IPS DF 6.9 (cell line): ENCODE results near the gene RPS6KB2.
"Not testable (repeated sequence)": the region's sequence is repeated elsewhere in the genome, so short reads cannot be mapped to it uniquely, and the experiment has no call there.

Experiments
- DNase-seq: peaks from one replicate; pipeline ENCODE4 v3.0.0-alpha.2; 2013; ENCODE audit warnings: low read depth, low spot score
- H3K27ac ChIP-seq: one replicate; pipeline ENCODE4 v1.5.1; 2013; ENCODE audit warnings: low read length, control low read depth
- H3K27me3 ChIP-seq: 2 replicates; pipeline ENCODE4 v1.6.1; 2013; ENCODE audit warnings: mild to moderate bottlenecking, low read length; ENCODE audit not compliant: control insufficient read depth, insufficient read depth
- H3K36me3 ChIP-seq: 2 replicates; pipeline ENCODE4 v1.6.1; 2013; ENCODE audit warnings: low read length; ENCODE audit not compliant: control insufficient read depth, insufficient read depth
- H3K4me1 ChIP-seq: 2 replicates; pipeline ENCODE4 v1.6.1; 2013; ENCODE audit warnings: low read length; ENCODE audit not compliant: control insufficient read depth, insufficient read depth
- H3K4me3 ChIP-seq: 2 replicates; pipeline ENCODE4 v1.5.1; 2013; ENCODE audit warnings: mild to moderate bottlenecking, low read length
- H3K9me3 ChIP-seq: 2 replicates; pipeline ENCODE4 v1.6.1; 2013; ENCODE audit warnings: low read length, inconsistent platforms; ENCODE audit not compliant: control insufficient read depth, insufficient read depth
- WGBS: extraction: QIAGEN DNeasy Blood & Tissue Kit; methylation state at CpG from one replicate; pipeline ENCODE4 v1.1.7; 2013; ENCODE audit warnings: mixed read lengths, missing lambda C conversion rate; ENCODE audit not compliant: insufficient read length, insufficient coverage; 5-methylcytosine and 5-hydroxymethylcytosine counted together

The RPS6KB2 gene

DNA sequence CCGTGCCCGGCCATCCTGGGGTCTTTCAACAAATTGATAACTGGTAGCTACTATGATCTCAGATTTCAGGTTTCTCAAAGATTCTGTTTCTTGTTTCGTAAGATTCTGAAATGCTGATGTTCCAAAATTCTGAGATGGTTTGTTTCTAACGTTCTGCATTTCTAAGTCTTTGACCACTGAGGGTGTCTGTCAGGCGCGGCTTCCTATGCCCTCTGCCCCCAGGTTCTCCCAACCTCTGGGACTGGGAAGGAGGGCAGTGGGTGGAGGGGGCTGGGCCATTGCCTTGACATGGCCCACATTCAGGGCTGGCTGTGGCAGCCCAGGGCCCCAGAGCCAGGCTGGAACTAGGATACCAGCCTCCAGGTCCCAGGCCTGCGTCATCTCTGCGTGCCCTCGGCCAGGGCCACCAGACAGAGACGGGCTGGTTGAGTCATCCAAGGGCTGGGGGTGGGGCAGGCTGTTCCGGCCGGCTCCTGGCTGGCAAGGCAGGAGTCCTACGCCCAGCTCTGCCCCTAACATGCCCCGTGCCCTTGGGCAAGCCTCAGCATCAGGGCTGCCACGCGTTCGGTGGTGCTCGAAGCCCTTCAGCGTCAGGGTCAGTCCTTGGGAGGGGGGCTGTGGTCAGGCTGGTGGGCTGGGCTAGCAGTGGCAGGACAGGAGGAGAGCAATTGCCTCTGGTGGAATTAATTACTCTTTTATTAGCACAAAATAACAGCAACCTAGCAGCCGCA, 35.6 kb downstream of the RPS6KB2 start:
- DNase-seq: no peak
- Histone ChIP-seq H3K4me3 (no peak overlapping the region), H3K9me3 (no peaks in the 10 kb centered on the region), H3K4me1 (no peaks in the 10 kb centered on the region; the same call in 1 of the 2 replicates), H3K27ac (no peak overlapping the region), H3K36me3 (no peaks in the 10 kb centered on the region), H3K27me3 (no peaks in the 10 kb centered on the region)
- no CpG with 5 or more reads among the region's 20 CpGs for WGBS

DNA sequence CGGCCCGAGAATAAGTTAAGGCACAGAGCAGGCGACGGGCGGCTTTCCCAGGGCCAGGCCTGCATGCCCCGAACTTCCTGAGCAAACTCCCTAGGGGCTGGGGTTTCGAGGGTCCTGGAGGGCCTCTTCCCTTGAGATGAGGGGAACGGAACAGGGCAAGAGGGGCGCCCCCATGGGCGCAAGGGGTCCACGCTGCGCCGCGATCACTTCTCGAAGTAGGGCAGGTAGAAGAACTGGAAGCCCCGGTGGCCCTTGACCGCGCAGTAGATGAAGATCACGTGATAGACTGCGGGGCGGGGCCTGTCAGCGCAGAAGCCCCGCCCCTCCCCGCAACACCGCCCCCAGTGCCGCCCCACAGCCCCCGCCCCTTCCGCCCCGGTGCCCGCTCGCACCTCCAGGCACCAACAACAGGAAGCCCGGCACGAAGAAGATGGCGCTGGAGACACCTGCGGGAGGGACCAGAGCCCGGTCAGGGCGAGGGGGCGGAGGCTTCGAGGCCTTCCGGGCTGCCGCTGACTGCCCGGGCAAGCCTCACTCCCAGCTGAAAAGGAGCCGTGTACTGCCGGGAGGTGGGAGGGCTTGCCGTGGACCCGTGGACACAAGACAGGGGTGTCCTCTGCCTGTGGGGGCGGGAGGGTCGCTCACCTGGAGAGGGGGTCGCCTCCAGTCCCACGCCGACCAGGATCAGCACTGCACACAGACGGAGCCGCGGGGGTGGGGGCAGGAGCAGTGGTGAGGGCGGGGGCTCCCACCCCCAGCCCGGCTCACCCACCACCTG, 36.3 kb downstream of the RPS6KB2 start:
- Histone ChIP-seq H3K36me3 (no peaks in the 10 kb centered on the region), H3K4me1 (no peaks in the 10 kb centered on the region; the same call in 1 of the 2 replicates), H3K9me3 (no peaks in the 10 kb centered on the region), H3K27ac (no peak overlapping the region), H3K27me3 (no peaks in the 10 kb centered on the region), H3K4me3 (peak overlapping the region; percentile 90)
- no CpG with 5 or more reads among the region's 56 CpGs for WGBS
- DNase-seq: peak; percentile 47

DNA sequence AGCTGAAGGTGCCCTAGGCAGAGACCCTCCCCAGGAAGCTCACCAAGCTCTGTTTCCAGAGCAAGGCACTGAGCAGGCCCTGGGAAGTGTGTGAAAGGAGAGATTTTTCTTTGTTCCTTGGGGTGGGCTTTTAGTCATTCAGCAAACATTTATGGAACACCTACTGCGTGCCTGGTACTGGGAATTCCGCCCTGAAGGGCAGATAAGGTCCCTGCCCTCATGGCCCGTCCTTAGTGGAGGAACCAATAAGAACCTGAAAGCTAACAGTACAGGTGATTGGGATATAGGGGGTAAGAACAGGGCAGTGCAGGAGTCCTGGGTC, 36.9 kb downstream of the RPS6KB2 start:
- DNase-seq: no peak
- H3K4me3 ChIP-seq: peak overlapping the region; percentile 90; the same call in 1 of the 2 replicates
- no peaks in the 10 kb centered on the region; the same call in 1 of the 2 replicates for H3K4me1 ChIP-seq
- no CpG with 5 or more reads among the region's 3 CpGs for WGBS
- no peaks in the 10 kb centered on the region for H3K27me3 ChIP-seq
- H3K9me3 ChIP-seq: no peaks in the 10 kb centered on the region
- no peaks in the 10 kb centered on the region for H3K36me3 ChIP-seq
- no peak overlapping the region for H3K27ac ChIP-seq

DNA sequence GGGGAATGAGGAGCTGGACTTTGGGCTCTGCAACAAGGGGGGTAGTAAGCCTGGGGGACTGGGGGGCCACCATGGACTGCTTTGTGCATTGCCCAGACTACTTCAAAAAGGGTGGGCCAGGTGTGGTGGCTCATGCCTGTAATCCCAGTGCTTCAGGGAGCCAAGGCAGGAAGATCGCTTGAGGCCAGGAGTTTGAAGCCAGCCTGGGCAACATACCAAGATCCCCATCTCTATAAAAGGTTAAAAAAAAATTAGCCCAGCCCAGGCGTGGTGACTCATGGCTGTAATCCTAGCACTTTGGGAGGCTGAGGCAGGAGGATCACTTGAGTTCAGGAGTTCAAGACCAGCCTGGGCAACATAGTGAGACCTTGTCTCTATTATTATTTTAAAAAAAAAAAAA, 37.2 kb downstream of the RPS6KB2 start:
- H3K4me3 ChIP-seq: peak overlapping the region; percentile 90; the same call in 1 of the 2 replicates
- not testable (repeated sequence) for DNase-seq, H3K36me3 ChIP-seq, H3K9me3 ChIP-seq, H3K27me3 ChIP-seq, H3K27ac ChIP-seq, H3K4me1 ChIP-seq
- WGBS: no CpG with 5 or more reads among the region's 2 CpGs

DNA sequence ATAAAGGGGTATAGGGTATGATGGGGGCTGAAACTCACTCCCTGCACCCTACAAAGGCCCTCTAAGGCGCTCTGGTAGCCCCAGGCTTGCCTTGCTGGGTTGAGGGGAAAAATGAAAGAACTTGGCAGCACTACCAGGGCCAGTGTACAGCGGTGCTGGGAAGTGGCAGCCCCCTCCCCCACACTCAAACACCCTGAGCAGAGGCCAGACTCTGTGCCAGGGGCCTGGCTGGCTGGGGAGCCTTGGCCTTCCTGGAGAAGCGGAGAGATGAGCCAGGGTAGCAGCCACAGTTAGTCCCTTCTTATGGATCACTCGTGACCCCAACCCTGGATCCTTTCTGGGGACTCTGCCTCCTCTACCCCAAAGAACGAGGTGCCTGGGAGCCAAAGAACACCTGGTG, 38.1 kb downstream of the RPS6KB2 start:
- no peak for DNase-seq
- no peaks in the 10 kb centered on the region for H3K9me3 ChIP-seq
- no peaks in the 10 kb centered on the region; the same call in 1 of the 2 replicates for H3K4me1 ChIP-seq
- H3K27ac ChIP-seq: no peak overlapping the region
- no peak overlapping the region for H3K4me3 ChIP-seq
- WGBS: no CpG with 5 or more reads among the region's 5 CpGs
- H3K36me3 ChIP-seq: no peaks in the 10 kb centered on the region
- H3K27me3 ChIP-seq: no peaks in the 10 kb centered on the region

DNA sequence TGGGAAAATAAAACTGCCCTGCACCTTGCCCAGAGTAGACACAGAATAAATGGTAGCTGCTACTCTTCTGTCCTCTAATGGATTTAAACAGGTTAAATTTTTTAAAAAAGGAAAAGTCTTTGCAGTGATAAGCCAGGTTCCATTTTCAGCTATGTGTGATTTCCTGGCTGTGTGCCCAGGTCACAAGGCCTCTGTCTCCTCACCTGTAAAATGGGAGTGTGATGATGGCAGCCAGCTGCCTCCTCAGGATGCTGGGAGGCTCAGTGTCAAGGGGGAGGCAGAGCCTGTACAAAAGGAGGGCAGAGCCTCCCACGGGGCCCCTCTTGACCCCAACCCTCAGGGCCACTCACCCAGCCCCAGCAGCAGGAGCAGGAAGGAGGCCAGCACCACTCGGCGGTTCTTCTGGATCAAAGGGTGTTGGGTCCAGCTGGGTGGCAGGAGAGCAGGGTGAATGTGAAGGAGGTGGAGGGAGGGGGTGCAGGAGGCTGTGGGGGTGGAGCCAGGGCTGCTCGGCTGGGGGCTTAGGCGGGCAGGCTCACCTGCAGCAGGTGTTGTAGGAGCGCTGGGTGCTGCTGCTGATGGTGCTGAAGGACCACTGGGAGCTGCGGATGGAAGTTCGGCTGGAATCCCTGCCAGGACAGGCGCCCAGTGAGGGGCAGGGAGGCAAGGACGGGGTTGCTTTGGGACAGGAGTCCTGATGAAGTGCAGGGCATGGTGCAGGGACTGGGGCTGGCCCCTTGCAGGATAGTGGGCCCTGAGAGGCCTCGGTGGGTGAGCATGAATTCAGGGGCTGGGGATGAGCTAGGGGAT, 38.9 kb downstream of the RPS6KB2 start:
- Histone ChIP-seq H3K9me3 (no peaks in the 10 kb centered on the region), H3K27ac (no peak overlapping the region), H3K36me3 (no peaks in the 10 kb centered on the region), H3K4me3 (no peak overlapping the region), H3K27me3 (no peaks in the 10 kb centered on the region), H3K4me1 (no peaks in the 10 kb centered on the region; the same call in 1 of the 2 replicates)
- DNase-seq: no peak
- no CpG with 5 or more reads among the region's 11 CpGs for WGBS

DNA sequence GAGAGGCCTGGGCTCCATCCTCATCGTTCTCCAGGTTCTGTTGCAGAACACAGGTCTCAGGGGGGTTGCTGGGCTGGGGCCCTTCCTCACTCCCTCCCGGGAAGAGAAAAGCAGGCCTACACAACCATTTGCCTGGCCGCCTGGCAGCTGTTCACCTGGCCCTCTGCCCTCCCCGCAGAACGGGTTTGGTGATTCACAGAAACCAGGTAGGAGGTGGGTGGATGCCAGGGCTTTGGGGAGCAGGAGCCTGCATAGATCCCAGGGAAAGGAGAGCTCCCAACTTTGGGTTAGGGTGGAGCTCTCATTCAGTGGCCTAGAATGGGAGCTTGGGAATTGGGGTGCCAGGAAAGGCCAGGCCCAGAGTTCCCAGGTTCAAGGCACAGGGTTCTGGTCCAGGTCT, 39.8 kb downstream of the RPS6KB2 start:
- Histone ChIP-seq H3K9me3 (no peaks in the 10 kb centered on the region), H3K4me1 (no peaks in the 10 kb centered on the region; the same call in 1 of the 2 replicates), H3K27ac (no peak overlapping the region), H3K36me3 (no peaks in the 10 kb centered on the region), H3K27me3 (no peaks in the 10 kb centered on the region), H3K4me3 (peak overlapping the region; percentile 93; the same call in 1 of the 2 replicates)
- no CpG with 5 or more reads among the region's 5 CpGs for WGBS
- no peak for DNase-seq

DNA sequence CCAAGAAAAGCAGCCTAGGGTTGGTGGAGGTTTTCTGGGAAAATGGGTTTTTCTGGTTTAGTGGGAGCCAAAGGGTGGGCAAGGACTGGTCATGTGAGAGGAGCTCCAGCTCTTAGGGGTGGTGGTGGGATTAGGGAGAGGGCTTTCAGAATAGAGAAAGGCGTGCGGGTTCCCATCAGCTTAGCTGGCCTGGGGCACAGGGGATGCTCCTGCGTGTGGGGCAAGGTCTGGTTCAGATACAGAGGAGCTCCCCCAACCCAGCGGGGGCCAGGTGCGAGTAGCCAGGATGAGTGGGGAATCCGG, 40.1 kb downstream of the RPS6KB2 start:
- Histone ChIP-seq H3K27ac (no peak overlapping the region), H3K9me3 (no peaks in the 10 kb centered on the region), H3K4me1 (no peaks in the 10 kb centered on the region; the same call in 1 of the 2 replicates), H3K4me3 (peak overlapping the region; percentile 93; the same call in 1 of the 2 replicates), H3K36me3 (no peaks in the 10 kb centered on the region), H3K27me3 (no peaks in the 10 kb centered on the region)
- no CpG with 5 or more reads among the region's 6 CpGs for WGBS
- no peak for DNase-seq

DNA sequence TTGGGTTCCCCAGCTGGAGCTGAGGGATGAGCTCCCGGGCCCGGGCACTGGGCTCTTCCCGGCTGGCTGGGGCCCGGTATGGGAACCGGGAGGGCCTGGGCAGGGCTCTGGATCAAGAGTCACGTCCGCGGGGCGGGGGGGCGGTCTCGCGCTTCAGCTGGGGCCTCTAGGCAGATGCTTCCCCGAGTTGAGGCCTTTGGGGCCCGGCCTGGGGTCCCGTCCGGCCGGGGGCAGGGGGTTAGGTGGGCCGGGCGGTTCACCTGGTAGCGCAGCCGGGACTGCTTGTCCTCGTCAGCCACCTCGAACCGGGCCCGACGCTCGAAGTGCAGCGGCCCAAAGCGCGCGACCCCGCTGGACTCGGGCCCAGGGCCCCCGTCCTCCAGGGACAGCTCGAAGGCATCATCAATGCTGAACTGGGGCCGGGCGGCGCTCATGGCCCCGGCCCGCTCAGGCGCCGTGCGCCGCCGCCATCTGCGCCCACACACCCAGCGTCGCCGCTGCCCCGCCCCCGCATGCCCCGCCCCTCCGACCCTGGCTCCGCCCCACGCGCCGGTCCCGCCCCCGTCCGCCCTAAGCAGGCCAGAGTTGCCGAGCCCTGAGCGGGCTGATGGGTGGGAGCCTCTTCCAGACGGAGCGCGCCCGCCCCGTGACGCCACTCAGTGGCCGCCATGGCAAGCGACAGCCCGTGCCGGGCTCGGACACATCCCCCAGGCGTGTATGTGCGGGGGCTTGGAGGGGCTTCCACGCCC, 40.6 kb downstream of the RPS6KB2 start, which contains the start of gene TMEM134:
Gene TMEM134 (minus strand): TSS at position 493 of the 749 bp plus-strand sequence. CDS start 59 bp downstream, at position 434.
- Histone ChIP-seq H3K4me3 (peak within 1 kb of the TSS; percentile 93; the same call in 1 of the 2 replicates), H3K27ac (no peak within 1 kb of the TSS), H3K4me1 (no peaks in the 10 kb centered on the region; the same call in 1 of the 2 replicates), H3K27me3 (no peaks in the 10 kb centered on the region), H3K9me3 (no peaks in the 10 kb centered on the region), H3K36me3 (no peaks in the 10 kb centered on the region)
- peak; percentile 76 for DNase-seq
- WGBS: no CpG with 5 or more reads among the region's 76 CpGs

DNA sequence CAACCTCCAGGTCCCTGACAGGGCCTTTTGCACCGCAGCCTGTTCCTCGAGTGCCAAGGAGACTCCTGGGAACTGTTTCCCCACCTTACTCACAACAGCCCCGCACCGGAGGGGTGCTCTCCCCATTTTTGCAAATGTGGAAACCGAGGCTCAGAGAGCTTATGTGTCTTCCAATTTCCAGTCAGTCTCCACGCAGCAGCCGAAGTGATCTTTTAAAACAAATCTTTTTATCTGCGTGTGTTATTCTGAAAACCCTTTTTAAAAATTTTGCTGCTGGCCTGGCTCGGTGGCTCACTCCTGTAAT, 41.2 kb downstream of the RPS6KB2 start:
- WGBS: no CpG with 5 or more reads among the region's 9 CpGs
- no peaks in the 10 kb centered on the region for H3K36me3 ChIP-seq
- no peak overlapping the region for H3K27ac ChIP-seq

More for the DNA sequence above, 41.2 kb downstream of the RPS6KB2 start:
- DNase-seq: no peak
- Histone ChIP-seq H3K27me3 (no peaks in the 10 kb centered on the region), H3K9me3 (no peaks in the 10 kb centered on the region), H3K4me1 (no peaks in the 10 kb centered on the region; the same call in 1 of the 2 replicates), H3K4me3 (peak overlapping the region; percentile 93; the same call in 1 of the 2 replicates)
